ENCODE data around the gene PDE4B. TPM values are rescaled to one million over a fixed set of nuclear protein-coding genes. Genes with fewer than 3 reads are reported as not detected.
"Not testable (repeated sequence)": the region's sequence is repeated elsewhere in the genome, so short reads cannot be mapped to it uniquely, and the experiment has no call there.

PDE4B gene
- total and polyA plus RNA-seq, 12 donors, result 2.0 to 63.2 (median 15.3) TPM

- Histone ChIP-seq H3K27me3 (no peaks in the 10 kb centered on the region), H3K4me3 (no peak overlapping the region), H3K27ac (no peak overlapping the region), H3K9me3 (peaks cover 0 to 38% (median 15%) of the 10 kb centered on the region in 11 donors), H3K4me1 (peaks cover 0 to 35% (median 0%) of the 10 kb centered on the region in 9 donors), H3K36me3 (no peaks in the 10 kb centered on the region)
- no peak for TF ChIP-seq CTCF (IDR thresholded peaks at IDR 0.05)
- DNase-seq (no peak), ATAC-seq (no peak)
- 64 to 83% methylated on average over 2 of the region's 2 CpGs for WGBS, 2 donors
- intact Hi-C loops (cut with DNase I), result no loop called here
Observed at GRCh38 chr1:66415281-66415680, 622.6 kb downstream of the PDE4B start.

- ATAC-seq (no peak), DNase-seq (no peak)
- 83 to 84% methylated on average over 1 of the region's 1 CpG for WGBS, 2 donors
- Histone ChIP-seq H3K4me1 (peaks cover 0 to 41% (median 0%) of the 10 kb centered on the region in 9 donors), H3K36me3 (no peaks in the 10 kb centered on the region), H3K27me3 (no peaks in the 10 kb centered on the region), H3K9me3 (peaks cover 0 to 33% (median 15%) of the 10 kb centered on the region in 11 donors), H3K4me3 (no peak overlapping the region), H3K27ac (peak overlapping the region in 1 of 10 donors; percentile 21)
- intact Hi-C loops (cut with DNase I), result no loop called here
- no peak for TF ChIP-seq CTCF (IDR thresholded peaks at IDR 0.05)
Observed at GRCh38 chr1:66415866-66416265, 623.2 kb downstream of the PDE4B start.

- TF ChIP-seq CTCF (IDR thresholded peaks at IDR 0.05), result no peak
- Histone ChIP-seq H3K27ac (peak overlapping the region in 1 of 10 donors; percentile 21), H3K36me3 (no peaks in the 10 kb centered on the region), H3K4me1 (peaks cover 0 to 39% (median 0%) of the 10 kb centered on the region in 9 donors), H3K4me3 (no peak overlapping the region), H3K9me3 (peaks cover 0 to 29% (median 15%) of the 10 kb centered on the region in 11 donors), H3K27me3 (no peaks in the 10 kb centered on the region)
- 94 to 97% methylated on average over 3 of the region's 3 CpGs for WGBS, 2 donors
- no peak for ATAC-seq
- intact Hi-C loops (cut with DNase I), result no loop called here
- DNase-seq, result no peak
Observed at GRCh38 chr1:66416295-66416694, 623.6 kb downstream of the PDE4B start.

GRCh38 chr1:66418021-66418420 lies 625.3 kb downstream of the PDE4B start:
- Histone ChIP-seq H3K27ac (no peak overlapping the region), H3K4me1 (peaks cover 0 to 30% (median 0%) of the 10 kb centered on the region in 9 donors), H3K9me3 (peaks cover 0 to 26% (median 15%) of the 10 kb centered on the region in 11 donors), H3K27me3 (no peaks in the 10 kb centered on the region), H3K4me3 (no peak overlapping the region), H3K36me3 (no peaks in the 10 kb centered on the region)
- DNase-seq (no peak), ATAC-seq (no peak)
- intact Hi-C loops (cut with DNase I), result no loop called here
- TF ChIP-seq CTCF (IDR thresholded peaks at IDR 0.05), result no peak
- WGBS, 2 donors, result 94 to 100% methylated on average over 1 of the region's 1 CpG

GRCh38 chr1:66420171-66420570 lies 627.5 kb downstream of the PDE4B start:
- Histone ChIP-seq H3K9me3 (peaks cover 0 to 26% (median 15%) of the 10 kb centered on the region in 11 donors), H3K4me1 (peaks cover 0 to 28% (median 0%) of the 10 kb centered on the region in 9 donors), H3K27ac (peak overlapping the region in 1 of 10 donors; percentile 14)
- DNase-seq; intact Hi-C loops (cut with DNase I); H3K4me3 ChIP-seq; ATAC-seq; H3K27me3 ChIP-seq; H3K36me3 ChIP-seq: not testable (repeated sequence)
- 89 to 96% methylated on average over 3 of the region's 3 CpGs for WGBS, 2 donors

- peaks cover 0 to 21% (median 0%) of the 10 kb centered on the region in 9 donors for H3K4me1 ChIP-seq
- H3K36me3 ChIP-seq; H3K4me3 ChIP-seq; intact Hi-C loops (cut with DNase I); H3K27ac ChIP-seq; ATAC-seq; DNase-seq; H3K27me3 ChIP-seq: not testable (repeated sequence)
- H3K9me3 ChIP-seq, result peaks cover 0 to 26% (median 15%) of the 10 kb centered on the region in 11 donors
- 82 to 95% methylated on average over 2 of the region's 2 CpGs for WGBS, 2 donors
Observed at GRCh38 chr1:66420906-66421305, 628.2 kb downstream of the PDE4B start.
